IMR-90 (cell line): ENCODE results near the gene ZNF524. TPM values are rescaled to one million over a fixed set of nuclear protein-coding genes. Genes with fewer than 3 reads are reported as not detected.

Experiments used
- CHD1 ChIP-seq: IDR thresholded peaks from 2 replicates; pipeline ENCODE4 v1.6.1; 2012; ENCODE audit warnings: low read depth, low read length, improper control_type of control experiment
- MAZ ChIP-seq: IDR thresholded peaks from 2 replicates; pipeline ENCODE4 v1.6.1; 2012; ENCODE audit warnings: low read depth, mild to moderate bottlenecking, low read length, improper control_type of control experiment, moderate library complexity, borderline replicate concordance
- RFX5 ChIP-seq: IDR thresholded peaks from 2 replicates; pipeline ENCODE4 v1.8.0; 2012; ENCODE audit warnings: low read depth, mild to moderate bottlenecking, low read length, moderate library complexity
- SMC3 ChIP-seq: fragments of 150-350 bp; IDR thresholded peaks from 2 replicates; pipeline ENCODE4 v1.6.1; 2016; ENCODE audit warnings: low read depth, mild to moderate bottlenecking, antibody characterized with exemption, low read length, moderate library complexity
- polyA plus RNA-seq, 3 experiments: library from polyadenylated mRNA; depleted of rRNA; stranded (reverse); fragments of >200 nt; gene quantifications; 2 replicates each; pipeline ENCODE4 v1.2.3, GENCODE V29; 2012; ENCODE audit warnings: low replicate concordance in 1 of 3
- total RNA-seq: library from RNA; depleted of rRNA; stranded (reverse); fragments of >200 nt; gene quantifications from 2 replicates; pipeline ENCODE4 v1.2.3, GENCODE V29; 2012
- TF ChIP-seq, protein P1 (sequence below): fragments of 150-350 bp; IDR thresholded peaks from 2 replicates; pipeline ENCODE4 v1.6.1; 2016; ENCODE audit warnings: low read depth, mild to moderate bottlenecking, low read length, moderate library complexity, borderline replicate concordance

The ZNF524 gene
- total and polyA plus RNA-seq, 2 of the 4 experiments (the other 2 are of a cell fraction): 2.3 to 6.6 TPM

DNA sequence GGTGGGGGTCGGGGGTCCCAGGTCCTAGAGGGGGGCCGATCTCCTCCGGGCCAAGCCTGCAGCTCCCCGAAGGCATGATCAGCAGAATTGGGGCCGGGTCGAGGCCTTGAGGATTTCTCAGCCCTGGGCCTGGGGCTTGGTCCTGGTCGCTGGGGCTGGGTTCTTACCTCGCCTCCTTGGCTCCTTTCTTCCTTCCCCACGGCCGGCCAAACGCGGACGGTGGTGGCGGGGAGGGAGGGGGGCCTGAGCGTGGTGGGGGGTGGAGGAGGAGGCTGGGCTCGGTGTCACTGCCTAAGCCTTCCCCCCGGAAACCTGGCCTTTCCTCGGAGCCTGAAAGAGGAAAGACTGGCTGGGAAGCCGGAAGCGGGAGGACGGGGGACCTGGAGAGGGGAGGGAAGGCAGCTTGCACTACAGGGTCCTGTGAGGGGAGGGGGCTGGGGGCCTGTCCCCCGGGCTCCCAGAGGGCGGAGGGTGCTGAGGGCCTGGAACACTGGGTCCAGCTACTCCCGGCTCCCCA, 19.4 kb upstream of the ZNF524 start, which contains the start of gene ZNF579 (continued):
- TF ChIP-seq, protein P1, sequence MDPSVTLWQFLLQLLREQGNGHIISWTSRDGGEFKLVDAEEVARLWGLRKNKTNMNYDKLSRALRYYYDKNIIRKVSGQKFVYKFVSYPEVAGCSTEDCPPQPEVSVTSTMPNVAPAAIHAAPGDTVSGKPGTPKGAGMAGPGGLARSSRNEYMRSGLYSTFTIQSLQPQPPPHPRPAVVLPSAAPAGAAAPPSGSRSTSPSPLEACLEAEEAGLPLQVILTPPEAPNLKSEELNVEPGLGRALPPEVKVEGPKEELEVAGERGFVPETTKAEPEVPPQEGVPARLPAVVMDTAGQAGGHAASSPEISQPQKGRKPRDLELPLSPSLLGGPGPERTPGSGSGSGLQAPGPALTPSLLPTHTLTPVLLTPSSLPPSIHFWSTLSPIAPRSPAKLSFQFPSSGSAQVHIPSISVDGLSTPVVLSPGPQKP: no peak
- TF ChIP-seq RFX5 (no peak), CHD1 (no peak), SMC3 (no peak), MAZ (peak; percentile 97)
